HG02973 (cell line): ENCODE data around the gene LINC01488.

Experiments used
- ATAC-seq: cut with Tn5 transposase; IDR thresholded peaks from one replicate; pipeline ENCODE4 v1.9.1; 2021; ENCODE audit warnings: moderate library complexity; ENCODE audit not compliant: unreplicated experiment

Gene LINC01488

GRCh38 chr11:69444381-69445130, 36.9 kb upstream of the LINC01488 start:
- ATAC-seq, result no peak

- ATAC-seq, result no peak
These were observed 36.4 kb upstream of the LINC01488 start for GRCh38 chr11:69445131-69445470.

- ATAC-seq, result no peak
These were observed 35.4 kb upstream of the LINC01488 start for GRCh38 chr11:69446108-69446507.

GRCh38 chr11:69447786-69448185, 33.7 kb upstream of the LINC01488 start:
- ATAC-seq, result no peak

GRCh38 chr11:69448471-69449284, 32.8 kb upstream of the LINC01488 start:
- no peak for ATAC-seq

GRCh38 chr11:69449320-69450063, 32.0 kb upstream of the LINC01488 start:
- no peak for ATAC-seq

- ATAC-seq, result no peak
These were observed 31.2 kb upstream of the LINC01488 start for GRCh38 chr11:69450064-69450856.

GRCh38 chr11:69450857-69451220, 30.6 kb upstream of the LINC01488 start:
- ATAC-seq, result no peak

GRCh38 chr11:69451289-69451688, 30.2 kb upstream of the LINC01488 start:
- ATAC-seq, result no peak

- no peak for ATAC-seq
These were observed 29.1 kb upstream of the LINC01488 start for GRCh38 chr11:69452206-69452987.

GRCh38 chr11:69453151-69453550, 28.3 kb upstream of the LINC01488 start:
- ATAC-seq, result no peak

- ATAC-seq, result no peak
These were observed 27.4 kb upstream of the LINC01488 start for GRCh38 chr11:69454018-69454417.

GRCh38 chr11:69455969-69456368, 25.5 kb upstream of the LINC01488 start:
- ATAC-seq, result no peak

- no peak for ATAC-seq
These were observed 24.8 kb upstream of the LINC01488 start for GRCh38 chr11:69456712-69457111.

- no peak for ATAC-seq
These were observed 21.5 kb upstream of the LINC01488 start for GRCh38 chr11:69459848-69460539.

GRCh38 chr11:69460540-69461257, 20.8 kb upstream of the LINC01488 start:
- no peak for ATAC-seq

GRCh38 chr11:69461272-69461962, 20.0 kb upstream of the LINC01488 start:
- no peak for ATAC-seq
